GM12872 (cell line): ENCODE results near the gene CMTM6.

Experiments
- CTCF ChIP-seq: IDR thresholded peaks from 3 replicates; pipeline ENCODE4 v1.5.1; 2011; ENCODE audit warnings: low read depth, mild to moderate bottlenecking, low read length, moderate library complexity; ENCODE audit not compliant: insufficient read depth

CMTM6 gene

GRCh38 chr3:32471246-32471645 is 31.4 kb downstream of the CMTM6 start:
- no peak for TF ChIP-seq CTCF

- no peak for TF ChIP-seq CTCF
Observed at GRCh38 chr3:32470362-32470761, 32.3 kb downstream of the CMTM6 start.

- TF ChIP-seq CTCF, result no peak
Observed at GRCh38 chr3:32469151-32469874, 33.3 kb downstream of the CMTM6 start.

GRCh38 chr3:32467333-32468070 is 35.1 kb downstream of the CMTM6 start:
- peak; percentile 99 for TF ChIP-seq CTCF

GRCh38 chr3:32460031-32460749 is 42.5 kb downstream of the CMTM6 start:
- no peak for TF ChIP-seq CTCF

- no peak for TF ChIP-seq CTCF
Observed at GRCh38 chr3:32459450-32459849, 43.2 kb downstream of the CMTM6 start.

GRCh38 chr3:32457971-32458471 is 44.6 kb downstream of the CMTM6 start:
- TF ChIP-seq CTCF, result no peak
